ENCODE measurements around the gene TMEM40.

DNA sequence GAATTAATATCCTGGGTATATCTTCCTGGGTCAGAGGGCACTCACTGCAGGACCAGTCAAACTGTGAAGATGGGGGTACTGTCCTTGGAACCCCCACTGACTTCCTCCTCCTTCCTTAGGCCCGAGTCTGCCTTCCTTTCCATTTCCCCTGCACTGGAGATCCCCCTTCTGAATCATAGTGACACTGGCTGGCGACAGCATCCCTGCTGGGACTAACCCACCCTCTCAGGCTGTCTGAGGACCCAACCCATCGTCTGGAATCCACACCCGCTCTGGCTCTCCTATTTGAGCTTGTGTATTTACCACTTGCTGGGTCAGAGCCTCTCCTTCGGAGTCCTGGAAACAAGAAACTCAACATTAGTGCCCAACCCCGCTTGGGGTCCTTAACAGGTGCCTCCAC lies 21.2 kb downstream of the TMEM40 start:
- TF ChIP-seq POLR2A (IDR thresholded peaks at IDR 0.05), result no peak
- TF ChIP-seq, protein P1, sequence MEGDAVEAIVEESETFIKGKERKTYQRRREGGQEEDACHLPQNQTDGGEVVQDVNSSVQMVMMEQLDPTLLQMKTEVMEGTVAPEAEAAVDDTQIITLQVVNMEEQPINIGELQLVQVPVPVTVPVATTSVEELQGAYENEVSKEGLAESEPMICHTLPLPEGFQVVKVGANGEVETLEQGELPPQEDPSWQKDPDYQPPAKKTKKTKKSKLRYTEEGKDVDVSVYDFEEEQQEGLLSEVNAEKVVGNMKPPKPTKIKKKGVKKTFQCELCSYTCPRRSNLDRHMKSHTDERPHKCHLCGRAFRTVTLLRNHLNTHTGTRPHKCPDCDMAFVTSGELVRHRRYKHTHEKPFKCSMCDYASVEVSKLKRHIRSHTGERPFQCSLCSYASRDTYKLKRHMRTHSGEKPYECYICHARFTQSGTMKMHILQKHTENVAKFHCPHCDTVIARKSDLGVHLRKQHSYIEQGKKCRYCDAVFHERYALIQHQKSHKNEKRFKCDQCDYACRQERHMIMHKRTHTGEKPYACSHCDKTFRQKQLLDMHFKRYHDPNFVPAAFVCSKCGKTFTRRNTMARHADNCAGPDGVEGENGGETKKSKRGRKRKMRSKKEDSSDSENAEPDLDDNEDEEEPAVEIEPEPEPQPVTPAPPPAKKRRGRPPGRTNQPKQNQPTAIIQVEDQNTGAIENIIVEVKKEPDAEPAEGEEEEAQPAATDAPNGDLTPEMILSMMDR (IDR thresholded peaks at IDR 0.05), result no peak
